ENCODE data around the gene TNRC6C. TPM values are rescaled to one million over a fixed set of nuclear protein-coding genes. Genes with fewer than 3 reads are reported as not detected.

Gene TNRC6C
- total RNA-seq, 1 donor from 2014 or later, result 13.1 TPM

GRCh38 chr17:78105101-78105500, 146.6 kb downstream of the TNRC6C start:
- no peak for DNase-seq (ENCODE audit: low spot score)
- H3K9me3 Mint-ChIP-seq (ENCODE audit: unreplicated experiment), result peaks cover 10% of the 10 kb centered on the region
- no peak overlapping the region for H3K4me3 Mint-ChIP-seq (ENCODE audit: unreplicated experiment)
- H3K36me3 Mint-ChIP-seq (ENCODE audit: low read depth, unreplicated experiment), result peaks cover 30% of the 10 kb centered on the region
- H3K4me1 Mint-ChIP-seq (ENCODE audit: unreplicated experiment), result no peaks in the 10 kb centered on the region
- TF ChIP-seq CTCF (IDR thresholded peaks at IDR 0.05; ENCODE audit: unreplicated experiment), result no peak
- H3K27ac Mint-ChIP-seq (ENCODE audit: unreplicated experiment), result no peak overlapping the region
- H3K27me3 Mint-ChIP-seq (ENCODE audit: unreplicated experiment), result peaks cover 2% of the 10 kb centered on the region

GRCh38 chr17:78105551-78105950, 147.0 kb downstream of the TNRC6C start:
- peaks cover 6% of the 10 kb centered on the region for H3K27me3 Mint-ChIP-seq (ENCODE audit: unreplicated experiment)
- no peaks in the 10 kb centered on the region for H3K4me1 Mint-ChIP-seq (ENCODE audit: unreplicated experiment)
- no peak overlapping the region for H3K27ac Mint-ChIP-seq (ENCODE audit: unreplicated experiment)
- no peak for TF ChIP-seq CTCF (IDR thresholded peaks at IDR 0.05; ENCODE audit: unreplicated experiment)
- H3K4me3 Mint-ChIP-seq (ENCODE audit: unreplicated experiment), result no peak overlapping the region
- no peak for DNase-seq (ENCODE audit: low spot score)
- H3K36me3 Mint-ChIP-seq (ENCODE audit: low read depth, unreplicated experiment), result peaks cover 31% of the 10 kb centered on the region
- peaks cover 10% of the 10 kb centered on the region for H3K9me3 Mint-ChIP-seq (ENCODE audit: unreplicated experiment)

- H3K4me1 Mint-ChIP-seq (ENCODE audit: unreplicated experiment), result no peaks in the 10 kb centered on the region
- H3K27ac Mint-ChIP-seq (ENCODE audit: unreplicated experiment), result no peak overlapping the region
- peaks cover 7% of the 10 kb centered on the region for H3K9me3 Mint-ChIP-seq (ENCODE audit: unreplicated experiment)
- H3K27me3 Mint-ChIP-seq (ENCODE audit: unreplicated experiment), result peaks cover 8% of the 10 kb centered on the region
- TF ChIP-seq CTCF (IDR thresholded peaks at IDR 0.05; ENCODE audit: unreplicated experiment), result no peak
- DNase-seq (ENCODE audit: low spot score), result no peak
- H3K4me3 Mint-ChIP-seq (ENCODE audit: unreplicated experiment), result no peak overlapping the region
- peaks cover 33% of the 10 kb centered on the region for H3K36me3 Mint-ChIP-seq (ENCODE audit: low read depth, unreplicated experiment)
These were observed 147.7 kb downstream of the TNRC6C start for GRCh38 chr17:78106211-78106610.

GRCh38 chr17:78107457-78107856, 149.0 kb downstream of the TNRC6C start:
- H3K36me3 Mint-ChIP-seq (ENCODE audit: low read depth, unreplicated experiment), result peaks cover 23% of the 10 kb centered on the region
- no peak for TF ChIP-seq CTCF (IDR thresholded peaks at IDR 0.05; ENCODE audit: unreplicated experiment)
- no peak overlapping the region for H3K27ac Mint-ChIP-seq (ENCODE audit: unreplicated experiment)
- H3K9me3 Mint-ChIP-seq (ENCODE audit: unreplicated experiment), result no peaks in the 10 kb centered on the region
- peaks cover 8% of the 10 kb centered on the region for H3K27me3 Mint-ChIP-seq (ENCODE audit: unreplicated experiment)
- no peaks in the 10 kb centered on the region for H3K4me1 Mint-ChIP-seq (ENCODE audit: unreplicated experiment)
- H3K4me3 Mint-ChIP-seq (ENCODE audit: unreplicated experiment), result no peak overlapping the region
- DNase-seq (ENCODE audit: low spot score), result no peak

- no peaks in the 10 kb centered on the region for H3K9me3 Mint-ChIP-seq (ENCODE audit: unreplicated experiment)
- H3K27ac Mint-ChIP-seq (ENCODE audit: unreplicated experiment), result no peak overlapping the region
- DNase-seq (ENCODE audit: low spot score), result no peak
- H3K27me3 Mint-ChIP-seq (ENCODE audit: unreplicated experiment), result peaks cover 11% of the 10 kb centered on the region
- peaks cover 24% of the 10 kb centered on the region for H3K36me3 Mint-ChIP-seq (ENCODE audit: low read depth, unreplicated experiment)
- no peak overlapping the region for H3K4me3 Mint-ChIP-seq (ENCODE audit: unreplicated experiment)
- no peaks in the 10 kb centered on the region for H3K4me1 Mint-ChIP-seq (ENCODE audit: unreplicated experiment)
- no peak for TF ChIP-seq CTCF (IDR thresholded peaks at IDR 0.05; ENCODE audit: unreplicated experiment)
These were observed 149.6 kb downstream of the TNRC6C start for GRCh38 chr17:78107976-78108725.
